HT-29 (cell line): ENCODE data around the gene MRPL45. TPM values are rescaled to one million over a fixed set of nuclear protein-coding genes. Genes with fewer than 3 reads are reported as not detected.

ENCODE experiments used
- DNase-seq: peaks from one replicate; pipeline ENCODE4 v3.0.0-alpha.2; 2015; ENCODE audit warnings: low spot score
- total RNA-seq: library from RNA; depleted of rRNA; stranded (reverse); fragments of >200 nt; shearing (Covaris generic); gene quantifications from 2 replicates; pipeline ENCODE4 v1.2.3, GENCODE V29; 2014

The MRPL45 gene
- total RNA-seq, 1 experiment from 2014 or later: 82.3 TPM

GRCh38 chr17:38325221-38325851, 28.4 kb downstream of the MRPL45 start:
- DNase-seq: no peak

GRCh38 chr17:38326996-38327792, 30.2 kb downstream of the MRPL45 start:
- DNase-seq: no peak

- no peak for DNase-seq
These were observed 31.0 kb downstream of the MRPL45 start for GRCh38 chr17:38327936-38328335.

- DNase-seq: no peak
These were observed 31.7 kb downstream of the MRPL45 start for GRCh38 chr17:38328620-38329019.

- DNase-seq: no peak
These were observed 32.3 kb downstream of the MRPL45 start for GRCh38 chr17:38329284-38329683.

GRCh38 chr17:38329808-38330730, 33.1 kb downstream of the MRPL45 start:
- no peak for DNase-seq

- DNase-seq: no peak
These were observed 34.0 kb downstream of the MRPL45 start for GRCh38 chr17:38330941-38331411.

GRCh38 chr17:38332735-38333134, 35.8 kb downstream of the MRPL45 start:
- no peak for DNase-seq

- peak; percentile 77 for DNase-seq
These were observed 36.8 kb downstream of the MRPL45 start for GRCh38 chr17:38333635-38334295.

GRCh38 chr17:38334480-38335364, 37.8 kb downstream of the MRPL45 start:
- no peak for DNase-seq

- DNase-seq: no peak
These were observed 39.9 kb downstream of the MRPL45 start for GRCh38 chr17:38336838-38337237.

GRCh38 chr17:38338053-38338452, 41.1 kb downstream of the MRPL45 start:
- DNase-seq: no peak

- DNase-seq: no peak
These were observed 41.6 kb downstream of the MRPL45 start for GRCh38 chr17:38338535-38338934.

GRCh38 chr17:38339891-38340290, 42.9 kb downstream of the MRPL45 start:
- no peak for DNase-seq

- DNase-seq: peak; percentile 91
These were observed 44.2 kb downstream of the MRPL45 start for GRCh38 chr17:38341035-38341721.

GRCh38 chr17:38342886-38343607, 46.1 kb downstream of the MRPL45 start:
- no peak for DNase-seq

GRCh38 chr17:38343608-38344419, 46.8 kb downstream of the MRPL45 start, which contains the start of gene GPR179:
Gene GPR179 (minus strand): TSS chr17:38343956. CDS start chr17:38343789, 167 bp downstream.
- DNase-seq: no peak

GRCh38 chr17:38344420-38344745, 47.4 kb downstream of the MRPL45 start:
- no peak for DNase-seq
